GM19438 (cell line): Measurements from ENCODE around the gene REEP6.

Source experiments
- ATAC-seq: cut with Tn5 transposase; IDR thresholded peaks from one replicate; pipeline ENCODE4 v1.9.1; 2021; ENCODE audit warnings: low read depth; ENCODE audit not compliant: unreplicated experiment

REEP6 gene

DNA sequence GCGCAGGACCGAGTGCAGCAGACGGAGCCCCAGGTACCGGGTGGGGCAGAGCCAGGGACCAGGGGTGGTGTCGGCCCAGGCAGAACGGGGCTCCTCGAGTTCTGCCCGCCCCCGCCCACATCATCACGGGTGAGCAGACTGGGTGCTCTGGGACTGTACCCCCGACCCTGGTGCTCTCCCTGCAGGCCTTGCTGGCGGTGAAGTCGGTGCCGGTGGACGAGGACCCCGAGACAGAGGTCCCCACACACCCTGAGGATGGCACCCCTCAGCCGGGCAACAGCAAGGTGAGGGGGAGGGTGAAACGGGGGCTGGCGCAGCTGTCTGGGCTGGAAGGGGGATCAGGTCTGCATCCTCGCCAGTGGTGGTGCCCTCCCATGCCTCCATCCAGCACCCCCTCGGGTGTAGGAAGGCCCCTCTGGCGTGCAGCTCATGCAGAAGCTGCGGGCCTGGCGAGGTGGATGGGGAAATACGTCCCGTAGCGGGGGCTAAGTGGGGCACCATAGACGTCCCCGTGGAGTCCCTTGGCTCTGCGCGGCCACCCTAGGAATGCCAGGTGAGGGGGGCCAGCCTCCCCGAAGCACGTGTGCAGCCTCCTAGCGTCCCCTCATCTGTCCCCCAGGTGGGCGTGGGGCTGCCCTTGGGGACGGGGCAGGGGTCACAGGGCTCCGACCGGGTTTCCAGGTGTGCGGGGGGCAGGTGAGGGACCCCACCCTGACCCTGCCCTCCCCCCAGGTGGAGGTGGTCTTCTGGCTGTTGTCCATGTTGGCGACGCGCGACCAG, 34.7 kb upstream of the REEP6 start:
- ATAC-seq, result no peak

DNA sequence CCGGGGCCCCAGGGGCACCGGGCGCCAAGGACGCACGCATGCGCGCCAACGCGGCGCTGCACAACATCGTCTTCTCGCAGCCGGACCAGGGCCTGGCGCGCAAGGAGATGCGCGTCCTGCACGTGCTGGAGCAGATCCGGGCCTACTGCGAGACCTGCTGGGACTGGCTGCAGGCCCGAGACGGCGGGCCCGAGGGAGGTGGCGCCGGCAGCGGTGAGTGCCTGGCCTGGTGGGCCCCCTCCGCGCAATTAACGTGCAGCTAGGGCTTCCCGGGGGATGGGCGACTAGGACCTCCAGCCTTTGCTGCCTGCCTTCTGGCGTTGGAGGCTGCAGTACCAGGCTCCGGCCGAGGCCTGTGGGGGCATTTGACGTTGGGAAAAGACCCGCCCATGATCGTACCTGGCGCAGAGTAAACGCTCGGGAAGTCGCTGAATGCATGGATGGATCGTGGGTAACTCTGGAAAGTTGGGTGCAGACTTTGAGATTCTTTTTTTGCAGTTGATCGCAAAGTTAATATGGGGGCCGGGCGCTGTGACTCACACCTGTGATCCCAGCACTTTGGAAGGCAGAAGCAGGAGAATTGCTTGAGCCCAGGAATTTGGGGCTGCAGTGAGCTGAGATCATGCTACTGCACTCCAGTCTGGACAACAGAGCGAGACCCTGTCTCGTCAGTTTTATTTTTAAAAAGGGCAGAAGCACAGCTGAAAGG, 33.8 kb upstream of the REEP6 start:
- ATAC-seq, result no peak

DNA sequence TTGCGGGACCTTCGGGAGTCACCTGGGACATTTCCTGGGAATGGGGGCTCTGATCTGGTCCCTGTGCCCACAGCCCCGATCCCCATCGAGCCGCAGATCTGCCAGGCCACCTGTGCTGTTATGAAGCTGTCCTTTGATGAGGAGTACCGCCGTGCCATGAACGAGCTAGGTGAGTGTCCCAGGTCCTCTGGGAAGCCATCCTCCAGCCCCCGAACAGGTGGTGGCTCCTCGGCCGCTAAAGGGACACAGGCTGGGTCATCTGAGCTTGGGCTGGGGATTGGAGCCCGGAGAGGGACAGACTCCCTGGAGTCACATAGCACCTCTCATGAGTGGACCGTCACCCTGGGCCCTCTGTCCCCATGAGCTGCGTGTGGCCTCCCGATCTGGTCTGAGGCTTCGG, 33.1 kb upstream of the REEP6 start:
- no peak for ATAC-seq

DNA sequence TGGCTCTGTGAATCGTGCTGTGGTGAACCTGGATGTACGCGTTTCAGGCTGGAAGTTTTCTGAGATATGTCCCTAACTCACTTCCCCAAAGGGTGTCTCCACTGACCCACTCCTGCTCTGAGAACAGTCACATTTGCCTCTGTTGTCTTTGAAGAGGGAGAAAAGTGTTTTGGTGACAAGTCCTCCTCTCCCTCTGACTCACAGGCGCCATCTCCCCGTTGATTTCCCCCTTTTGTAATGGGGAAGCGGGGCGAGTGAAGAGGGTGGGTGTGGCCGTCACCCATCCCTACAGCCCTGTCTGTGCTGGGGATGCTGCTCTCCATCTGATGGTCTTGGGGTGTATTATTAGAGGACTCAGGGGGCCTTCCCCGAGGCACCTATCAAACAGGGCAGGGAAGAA, 31.5 kb upstream of the REEP6 start:
- no peak for ATAC-seq

DNA sequence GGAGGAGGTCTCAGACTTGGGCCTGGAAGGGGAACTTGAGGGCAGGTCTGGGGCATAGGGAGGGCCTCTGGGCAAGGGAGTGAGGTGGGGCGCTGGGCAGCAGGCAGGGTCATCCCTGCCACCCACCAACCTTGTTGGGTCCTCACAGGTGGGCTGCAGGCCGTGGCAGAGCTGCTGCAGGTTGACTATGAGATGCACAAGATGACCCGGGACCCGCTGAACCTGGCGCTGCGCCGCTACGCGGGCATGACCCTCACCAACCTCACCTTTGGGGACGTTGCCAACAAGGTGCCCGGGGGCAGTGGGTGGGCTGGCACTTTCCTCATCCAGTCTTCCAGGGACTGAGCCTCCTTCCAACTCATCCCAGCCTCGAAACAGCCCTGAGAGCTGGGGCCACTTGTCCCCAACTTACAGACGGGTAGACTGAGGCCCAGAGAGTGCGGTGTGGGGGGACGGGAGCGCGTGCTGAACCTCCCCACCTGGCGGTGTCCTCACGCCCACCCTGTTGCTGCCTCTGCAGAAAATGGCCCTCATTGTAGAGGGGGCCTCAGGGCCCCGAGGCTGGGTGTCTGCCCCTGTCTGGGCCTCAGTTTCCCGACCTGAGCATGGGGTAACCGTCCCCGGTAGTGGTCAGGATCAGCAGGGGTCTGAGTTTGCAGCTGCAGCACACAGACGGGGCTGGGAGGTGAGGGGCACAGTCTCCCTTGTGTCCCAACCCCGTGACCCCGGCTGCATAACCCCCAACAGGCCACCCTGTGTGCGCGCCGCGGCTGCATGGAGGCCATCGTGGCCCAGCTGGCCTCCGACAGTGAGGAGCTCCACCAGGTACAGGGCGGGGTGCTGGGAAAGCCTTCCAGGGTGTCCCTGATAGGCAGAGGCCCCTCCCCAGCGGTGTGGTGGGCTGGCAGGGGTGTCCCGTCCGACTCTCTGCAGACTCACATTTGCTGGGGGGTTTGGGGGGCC, 30.7 kb upstream of the REEP6 start:
- no peak for ATAC-seq

DNA sequence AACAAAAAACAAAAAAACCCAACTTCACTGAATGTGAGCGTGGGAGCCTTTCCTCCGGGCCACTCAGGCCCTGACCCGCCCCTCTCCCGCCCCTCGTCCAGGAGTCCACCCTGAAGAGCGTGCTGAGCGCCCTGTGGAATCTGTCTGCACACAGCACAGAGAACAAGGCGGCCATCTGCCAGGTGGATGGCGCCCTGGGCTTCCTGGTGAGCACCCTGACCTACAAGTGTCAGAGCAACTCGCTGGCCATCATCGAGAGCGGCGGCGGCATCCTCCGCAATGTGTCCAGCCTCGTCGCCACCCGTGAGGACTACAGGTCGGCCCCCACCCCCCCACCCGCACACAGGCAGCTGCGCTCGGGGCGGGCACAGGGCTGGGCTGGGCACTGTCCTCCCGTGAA, 29.1 kb upstream of the REEP6 start:
- no peak for ATAC-seq

DNA sequence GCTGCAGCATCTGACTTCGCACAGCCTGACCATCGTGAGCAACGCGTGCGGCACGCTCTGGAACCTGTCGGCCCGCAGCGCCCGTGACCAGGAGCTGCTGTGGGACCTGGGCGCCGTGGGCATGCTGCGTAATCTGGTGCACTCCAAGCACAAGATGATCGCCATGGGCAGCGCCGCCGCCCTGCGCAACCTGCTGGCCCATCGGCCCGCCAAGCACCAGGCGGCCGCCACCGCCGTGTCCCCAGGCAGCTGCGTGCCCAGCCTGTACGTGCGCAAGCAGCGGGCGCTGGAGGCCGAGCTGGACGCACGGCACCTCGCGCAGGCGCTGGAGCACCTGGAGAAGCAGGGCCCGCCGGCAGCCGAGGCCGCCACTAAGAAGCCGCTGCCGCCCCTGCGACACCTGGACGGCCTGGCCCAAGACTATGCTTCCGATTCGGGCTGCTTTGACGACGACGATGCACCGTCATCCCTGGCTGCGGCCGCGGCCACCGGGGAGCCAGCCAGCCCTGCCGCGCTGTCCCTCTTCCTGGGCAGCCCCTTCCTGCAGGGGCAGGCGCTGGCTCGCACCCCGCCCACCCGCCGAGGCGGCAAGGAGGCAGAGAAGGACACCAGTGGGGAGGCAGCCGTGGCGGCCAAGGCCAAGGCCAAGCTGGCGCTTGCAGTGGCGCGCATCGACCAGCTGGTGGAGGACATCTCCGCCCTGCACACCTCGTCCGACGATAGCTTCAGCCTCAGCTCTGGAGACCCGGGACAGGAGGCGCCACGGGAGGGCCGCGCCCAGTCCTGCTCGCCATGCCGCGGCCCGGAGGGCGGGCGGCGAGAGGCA, 25.6 kb upstream of the REEP6 start:
- ATAC-seq, result no peak

DNA sequence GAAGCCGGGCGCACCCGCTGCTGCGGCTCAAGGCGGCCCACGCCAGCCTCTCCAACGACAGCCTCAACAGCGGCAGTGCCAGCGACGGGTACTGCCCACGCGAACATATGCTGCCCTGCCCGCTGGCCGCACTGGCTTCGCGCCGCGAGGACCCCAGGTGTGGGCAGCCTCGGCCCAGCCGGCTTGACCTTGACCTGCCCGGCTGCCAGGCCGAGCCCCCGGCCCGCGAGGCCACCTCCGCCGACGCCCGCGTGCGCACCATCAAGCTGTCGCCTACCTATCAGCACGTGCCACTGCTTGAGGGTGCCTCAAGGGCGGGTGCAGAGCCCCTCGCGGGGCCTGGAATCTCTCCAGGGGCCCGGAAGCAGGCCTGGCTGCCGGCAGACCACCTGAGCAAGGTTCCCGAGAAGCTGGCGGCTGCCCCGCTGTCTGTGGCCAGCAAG, 24.9 kb upstream of the REEP6 start:
- no peak for ATAC-seq

DNA sequence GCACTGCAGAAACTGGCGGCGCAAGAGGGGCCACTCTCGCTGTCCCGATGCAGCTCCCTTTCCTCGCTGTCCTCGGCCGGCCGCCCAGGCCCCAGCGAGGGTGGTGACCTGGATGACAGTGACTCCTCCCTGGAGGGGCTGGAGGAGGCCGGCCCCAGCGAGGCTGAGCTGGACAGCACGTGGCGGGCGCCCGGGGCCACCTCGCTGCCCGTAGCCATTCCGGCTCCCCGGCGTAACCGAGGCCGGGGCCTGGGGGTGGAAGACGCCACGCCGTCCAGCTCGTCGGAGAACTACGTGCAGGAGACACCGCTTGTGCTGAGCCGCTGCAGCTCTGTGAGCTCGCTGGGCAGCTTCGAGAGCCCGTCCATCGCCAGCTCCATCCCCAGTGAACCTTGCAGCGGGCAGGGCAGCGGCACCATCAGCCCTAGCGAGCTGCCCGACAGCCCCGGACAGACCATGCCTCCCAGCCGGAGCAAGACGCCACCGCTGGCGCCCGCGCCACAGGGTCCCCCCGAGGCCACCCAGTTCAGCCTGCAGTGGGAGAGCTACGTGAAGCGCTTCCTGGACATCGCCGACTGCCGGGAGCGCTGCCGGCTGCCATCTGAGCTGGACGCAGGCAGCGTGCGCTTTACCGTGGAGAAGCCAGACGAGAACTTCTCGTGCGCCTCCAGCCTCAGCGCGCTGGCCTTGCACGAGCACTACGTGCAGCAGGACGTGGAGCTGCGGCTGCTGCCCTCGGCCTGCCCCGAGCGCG, 24.3 kb upstream of the REEP6 start:
- no peak for ATAC-seq

DNA sequence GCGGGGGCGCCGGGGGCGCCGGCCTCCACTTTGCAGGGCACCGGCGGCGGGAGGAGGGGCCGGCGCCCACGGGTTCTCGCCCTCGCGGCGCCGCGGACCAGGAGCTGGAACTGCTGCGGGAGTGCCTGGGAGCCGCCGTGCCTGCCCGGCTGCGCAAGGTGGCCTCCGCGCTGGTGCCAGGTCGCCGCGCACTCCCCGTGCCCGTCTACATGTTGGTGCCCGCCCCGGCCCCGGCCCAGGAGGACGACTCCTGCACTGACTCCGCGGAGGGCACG, 23.8 kb upstream of the REEP6 start:
- no peak for ATAC-seq

DNA sequence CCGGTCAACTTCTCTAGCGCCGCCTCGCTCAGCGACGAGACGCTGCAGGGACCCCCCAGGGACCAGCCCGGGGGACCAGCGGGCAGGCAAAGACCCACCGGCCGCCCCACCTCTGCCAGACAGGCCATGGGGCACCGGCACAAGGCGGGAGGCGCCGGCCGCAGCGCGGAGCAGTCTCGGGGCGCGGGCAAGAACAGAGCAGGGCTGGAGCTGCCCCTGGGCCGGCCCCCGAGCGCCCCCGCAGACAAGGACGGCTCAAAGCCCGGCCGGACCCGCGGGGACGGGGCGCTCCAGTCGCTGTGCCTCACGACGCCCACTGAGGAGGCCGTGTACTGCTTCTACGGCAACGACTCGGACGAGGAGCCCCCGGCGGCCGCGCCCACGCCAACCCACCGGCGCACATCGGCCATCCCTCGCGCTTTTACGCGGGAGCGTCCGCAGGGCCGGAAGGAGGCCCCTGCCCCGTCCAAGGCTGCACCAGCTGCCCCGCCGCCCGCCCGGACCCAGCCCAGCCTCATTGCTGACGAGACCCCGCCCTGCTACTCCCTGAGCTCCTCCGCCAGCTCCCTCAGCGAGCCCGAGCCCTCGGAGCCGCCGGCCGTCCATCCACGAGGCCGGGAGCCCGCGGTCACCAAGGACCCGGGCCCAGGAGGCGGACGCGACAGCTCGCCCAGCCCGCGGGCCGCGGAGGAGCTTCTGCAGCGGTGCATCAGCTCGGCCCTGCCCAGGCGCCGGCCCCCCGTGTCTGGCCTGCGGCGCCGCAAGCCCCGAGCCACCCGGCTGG, 23.3 kb upstream of the REEP6 start:
- no peak for ATAC-seq

DNA sequence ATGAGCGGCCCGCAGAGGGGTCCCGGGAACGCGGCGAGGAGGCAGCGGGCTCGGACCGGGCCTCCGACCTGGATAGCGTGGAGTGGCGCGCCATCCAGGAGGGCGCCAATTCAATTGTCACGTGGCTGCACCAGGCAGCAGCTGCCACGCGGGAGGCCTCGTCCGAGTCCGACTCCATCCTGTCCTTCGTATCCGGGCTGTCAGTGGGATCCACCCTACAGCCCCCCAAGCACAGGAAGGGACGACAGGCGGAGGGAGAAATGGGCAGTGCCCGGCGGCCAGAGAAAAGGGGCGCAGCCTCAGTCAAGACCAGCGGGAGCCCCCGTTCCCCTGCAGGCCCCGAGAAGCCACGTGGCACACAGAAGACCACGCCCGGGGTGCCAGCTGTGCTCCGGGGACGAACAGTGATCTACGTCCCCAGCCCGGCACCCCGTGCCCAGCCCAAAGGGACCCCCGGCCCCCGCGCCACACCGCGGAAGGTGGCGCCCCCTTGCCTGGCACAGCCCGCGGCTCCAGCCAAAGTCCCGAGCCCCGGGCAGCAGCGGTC, 22.6 kb upstream of the REEP6 start:
- no peak for ATAC-seq

DNA sequence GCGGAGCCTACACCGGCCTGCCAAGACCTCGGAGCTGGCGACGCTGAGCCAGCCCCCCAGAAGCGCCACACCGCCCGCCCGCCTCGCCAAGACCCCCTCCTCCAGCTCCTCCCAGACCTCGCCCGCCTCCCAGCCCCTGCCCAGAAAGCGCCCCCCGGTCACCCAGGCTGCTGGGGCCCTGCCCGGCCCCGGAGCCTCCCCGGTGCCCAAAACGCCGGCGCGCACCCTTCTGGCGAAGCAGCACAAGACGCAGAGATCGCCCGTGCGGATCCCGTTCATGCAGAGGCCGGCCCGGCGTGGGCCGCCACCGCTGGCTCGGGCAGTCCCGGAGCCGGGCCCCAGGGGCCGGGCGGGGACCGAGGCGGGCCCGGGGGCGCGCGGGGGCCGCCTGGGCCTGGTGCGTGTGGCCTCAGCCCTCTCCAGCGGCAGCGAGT, 22.1 kb upstream of the REEP6 start:
- ATAC-seq, result no peak

DNA sequence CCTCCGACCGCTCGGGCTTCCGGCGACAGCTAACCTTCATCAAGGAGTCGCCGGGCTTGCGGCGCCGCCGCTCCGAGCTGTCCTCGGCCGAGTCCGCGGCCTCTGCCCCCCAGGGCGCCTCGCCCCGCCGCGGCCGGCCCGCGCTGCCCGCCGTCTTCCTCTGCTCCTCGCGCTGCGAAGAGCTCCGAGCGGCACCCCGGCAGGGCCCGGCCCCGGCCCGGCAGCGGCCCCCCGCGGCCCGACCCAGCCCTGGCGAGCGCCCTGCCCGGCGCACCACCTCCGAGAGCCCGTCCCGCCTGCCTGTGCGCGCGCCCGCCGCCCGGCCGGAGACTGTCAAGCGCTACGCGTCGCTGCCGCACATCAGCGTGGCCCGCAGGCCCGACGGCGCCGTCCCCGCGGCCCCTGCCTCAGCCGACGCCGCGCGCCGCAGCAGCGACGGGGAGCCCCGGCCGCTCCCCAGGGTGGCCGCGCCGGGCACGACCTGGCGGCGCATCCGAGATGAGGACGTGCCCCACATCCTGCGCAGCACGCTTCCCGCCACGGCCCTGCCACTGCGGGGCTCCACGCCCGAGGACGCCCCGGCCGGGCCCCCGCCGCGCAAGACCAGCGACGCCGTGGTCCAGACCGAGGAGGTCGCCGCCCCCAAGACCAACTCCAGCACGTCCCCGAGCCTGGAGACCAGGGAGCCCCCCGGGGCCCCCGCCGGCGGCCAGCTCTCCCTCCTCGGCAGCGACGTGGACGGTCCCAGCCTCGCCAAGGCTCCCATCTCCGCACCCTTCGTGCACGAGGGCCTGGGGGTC, 21.5 kb upstream of the REEP6 start:
- ATAC-seq, result no peak

DNA sequence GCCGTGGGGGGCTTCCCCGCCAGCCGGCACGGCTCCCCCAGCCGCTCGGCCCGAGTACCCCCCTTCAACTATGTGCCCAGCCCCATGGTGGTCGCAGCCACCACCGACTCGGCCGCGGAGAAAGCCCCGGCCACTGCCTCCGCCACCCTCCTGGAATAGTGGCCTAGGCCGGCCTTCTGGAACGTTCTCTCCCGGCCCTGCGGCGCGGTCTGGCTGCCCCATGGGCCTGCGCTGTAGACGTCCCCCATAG, 21.0 kb upstream of the REEP6 start:
- no peak for ATAC-seq

DNA sequence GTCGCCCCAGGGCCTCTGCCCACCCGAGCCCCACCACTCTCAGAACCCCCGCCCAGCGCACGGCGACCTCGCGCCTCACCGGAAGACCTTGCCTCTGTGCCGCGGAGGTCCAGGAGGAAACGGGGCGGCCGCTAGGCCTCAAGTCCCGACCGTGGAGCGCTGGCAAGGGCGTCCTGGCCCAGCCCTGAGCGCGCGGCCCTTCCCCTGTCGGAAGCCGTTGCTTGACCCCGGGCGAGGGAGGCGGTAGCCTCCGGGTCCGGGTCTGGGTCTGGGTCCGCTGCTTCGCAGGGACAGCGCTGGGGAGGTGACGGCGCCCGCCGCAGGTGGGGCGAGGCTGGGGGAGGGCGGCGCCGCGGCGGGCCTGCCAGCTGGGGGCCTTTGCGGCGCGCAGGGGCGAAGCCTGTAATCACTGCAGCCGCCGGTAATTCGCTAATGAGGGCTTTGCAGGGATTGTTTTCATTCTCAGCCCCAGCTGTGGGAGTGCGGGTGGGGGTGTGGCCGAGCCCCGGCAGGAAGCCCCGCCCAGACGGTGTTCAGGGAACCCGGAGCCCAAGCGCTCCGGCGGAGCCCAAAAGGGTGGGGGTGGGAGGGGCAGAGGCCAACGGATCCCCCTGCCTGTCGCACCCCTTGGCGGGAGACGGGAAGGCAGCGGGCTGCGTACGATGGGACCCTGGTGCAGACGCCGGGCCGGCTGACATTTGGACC, 20.5 kb upstream of the REEP6 start:
- ATAC-seq, result no peak

DNA sequence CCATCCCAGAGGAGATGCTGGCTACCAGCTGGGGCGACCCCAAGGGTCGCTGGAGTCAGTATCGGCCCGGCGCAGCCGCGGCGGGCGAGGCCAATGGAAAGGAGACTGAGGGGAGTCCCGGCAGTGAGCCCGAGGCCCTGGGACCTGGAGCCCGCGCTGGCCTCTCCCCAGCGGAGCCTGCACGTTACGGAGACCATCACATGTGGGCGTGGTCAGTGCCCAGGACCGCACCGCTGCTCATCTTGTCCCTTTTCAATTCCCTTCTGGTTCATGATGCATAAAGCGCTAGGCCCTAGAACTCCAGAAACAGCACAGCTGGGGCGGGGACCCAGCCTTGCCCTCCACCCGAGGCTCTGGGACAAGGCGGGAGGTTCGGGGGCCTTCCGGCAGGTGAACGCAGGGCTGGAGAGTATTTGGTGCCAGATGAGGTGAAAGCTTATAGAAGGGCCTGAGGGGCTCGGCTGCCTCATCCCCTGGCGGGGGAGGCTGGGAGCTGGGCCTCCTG, 19.9 kb upstream of the REEP6 start:
- no peak for ATAC-seq
